Hypothalamus (tissue), 51 donors: ENCODE measurements around the gene AFG3L2.
"Not testable (repeated sequence)": the region's sequence is repeated elsewhere in the genome, so short reads cannot be mapped to it uniquely, and the experiment has no call there.

Experiments used
- DNase-seq, 51 donors: peaks; one replicate each; lab custom pipeline; 2025; lab: John Stamatoyannopoulos, UW

The AFG3L2 gene

GRCh38 chr18:12376754-12377555 lies at the start of gene AFG3L2:
AFG3L2 (minus strand) TSS chr18:12377227; CDS start chr18:12377082, 145 bp downstream.
- DNase-seq = peak; percentile 83 to 100 (median 99)

DNA sequence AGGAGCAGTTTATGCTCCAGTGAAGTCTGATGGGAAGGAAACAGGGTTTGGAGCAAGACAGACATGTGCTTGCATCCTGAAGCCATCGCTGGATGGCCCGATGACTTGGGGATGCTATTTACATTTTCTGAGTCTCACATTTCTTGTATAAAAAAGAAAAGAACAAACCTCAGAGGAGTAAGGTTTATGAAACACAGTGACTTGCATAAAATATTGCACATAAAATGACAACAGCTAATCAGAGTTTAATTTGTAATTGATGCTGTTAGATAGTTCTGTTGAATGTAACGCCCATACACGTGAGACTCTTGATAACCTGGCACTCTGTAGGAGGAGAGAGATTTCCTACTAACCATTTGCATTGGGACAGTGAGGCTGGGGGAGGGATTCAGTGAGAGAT lies 47.2 kb upstream of the AFG3L2 start:
- DNase-seq = no peak

DNA sequence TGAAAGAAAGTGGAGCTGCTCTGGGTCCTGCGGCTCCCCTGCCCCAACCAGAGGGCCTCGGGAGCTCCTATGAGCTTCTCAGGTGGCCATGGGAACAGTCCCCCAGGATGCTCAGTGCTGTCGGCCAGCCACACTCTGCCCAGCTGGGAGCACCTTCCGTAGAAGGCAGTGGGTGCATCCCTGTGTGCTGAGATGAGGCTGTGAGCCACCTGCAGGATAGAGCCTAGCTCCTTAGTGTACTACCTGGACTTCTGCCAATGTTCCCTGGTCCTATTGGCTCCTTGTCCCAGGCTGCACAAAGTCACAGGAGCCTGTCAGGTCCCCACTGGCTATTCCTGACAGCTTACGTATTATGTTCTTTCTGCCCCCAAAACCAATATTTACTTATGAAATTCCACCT lies 46.8 kb upstream of the AFG3L2 start:
- peak in 1 of 51 donors; percentile 6 for DNase-seq

DNA sequence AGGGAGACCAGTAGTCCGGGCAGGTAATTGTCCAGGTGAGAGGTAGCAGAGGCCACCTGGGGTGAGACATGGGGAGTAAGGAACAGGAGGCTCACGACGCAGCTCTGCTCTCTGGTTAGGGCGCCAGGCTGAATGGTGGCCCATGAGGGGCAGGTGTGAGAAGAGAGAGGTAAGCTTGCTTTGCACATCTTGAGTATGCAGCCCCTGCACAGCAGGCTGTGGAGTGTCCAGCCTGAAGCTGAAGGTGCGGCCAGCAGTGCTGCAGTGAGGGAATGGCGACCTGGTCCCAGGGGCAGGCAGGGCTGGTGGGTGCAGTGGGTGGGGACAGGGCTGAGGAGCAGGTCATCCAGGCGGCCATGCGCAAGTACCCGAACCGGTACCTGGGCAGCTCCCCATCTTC lies 46.4 kb upstream of the AFG3L2 start:
- no peak for DNase-seq

DNA sequence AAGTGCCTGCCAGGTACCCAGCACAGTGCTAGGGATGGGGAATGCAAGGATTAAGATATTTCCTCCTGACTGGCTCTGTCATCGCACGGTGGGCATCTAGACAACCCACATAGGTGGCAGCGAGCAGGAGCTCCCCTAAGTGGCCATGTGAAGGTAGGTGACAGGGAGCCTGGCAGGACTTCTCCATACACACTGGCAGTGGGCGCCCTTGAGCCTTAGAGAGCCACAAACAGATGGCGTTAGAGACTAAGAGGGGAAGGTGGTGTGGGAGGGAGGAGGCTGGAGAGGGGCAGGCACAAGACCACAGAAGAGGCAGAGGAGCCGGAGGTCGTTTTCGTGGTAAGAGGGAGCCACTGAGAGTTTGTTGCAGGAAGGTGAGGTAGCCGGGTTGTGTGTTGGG lies 45.9 kb upstream of the AFG3L2 start:
- no peak for DNase-seq

- DNase-seq = no peak
Observed at GRCh38 chr18:12421732-12422131, 44.7 kb upstream of the AFG3L2 start.

- DNase-seq = peak in 27 of 51 donors; percentile 10 to 68 (median 31)
Observed at GRCh38 chr18:12420821-12421421, 43.9 kb upstream of the AFG3L2 start.

GRCh38 chr18:12417687-12418086 lies 40.7 kb upstream of the AFG3L2 start:
- DNase-seq = no peak

GRCh38 chr18:12416098-12416729 lies 39.2 kb upstream of the AFG3L2 start:
- no peak for DNase-seq

DNA sequence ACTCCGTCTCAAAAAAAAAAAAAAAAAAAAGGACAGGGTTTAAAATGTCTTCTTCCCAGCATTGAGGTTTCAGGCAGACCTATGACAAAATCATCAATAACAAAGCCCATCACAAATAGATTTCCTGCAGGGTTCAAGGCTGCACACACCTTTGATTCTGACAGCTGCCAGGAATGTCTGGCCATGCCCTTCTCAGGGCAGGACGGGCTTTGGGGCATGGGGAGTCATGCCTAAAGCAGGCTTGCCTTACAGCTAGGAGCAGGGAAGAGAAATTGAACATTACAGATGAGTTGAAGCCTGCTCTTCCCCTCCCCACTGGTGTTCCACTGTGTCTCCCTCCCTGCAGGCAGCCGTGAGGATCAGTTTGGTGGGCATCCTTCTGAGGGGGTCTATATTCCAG lies 34.4 kb upstream of the AFG3L2 start:
- no peak for DNase-seq

DNA sequence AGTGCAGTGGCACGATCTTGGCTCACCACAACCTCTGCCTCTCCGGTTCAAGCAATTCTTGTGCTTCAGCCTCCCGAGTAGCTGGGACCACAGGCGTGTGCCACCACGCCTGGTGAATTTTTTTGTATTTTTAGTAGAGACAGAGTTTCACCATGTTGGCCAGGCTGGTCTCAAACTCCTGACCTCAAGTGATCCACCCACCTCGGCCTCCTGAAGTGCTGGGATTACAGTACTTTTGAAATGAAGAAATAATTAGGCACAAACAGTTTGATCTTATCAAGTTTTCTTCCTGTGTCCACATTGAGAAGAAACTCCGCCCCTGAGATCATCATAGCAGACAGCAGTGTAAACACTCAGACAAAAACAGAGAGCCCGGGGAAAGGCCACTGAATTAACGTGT lies 33.7 kb upstream of the AFG3L2 start:
- not testable (repeated sequence) for DNase-seq

- DNase-seq = no peak
Observed at GRCh38 chr18:12410081-12410481, 33.1 kb upstream of the AFG3L2 start.

GRCh38 chr18:12409469-12409868 lies 32.4 kb upstream of the AFG3L2 start:
- no peak for DNase-seq

DNA sequence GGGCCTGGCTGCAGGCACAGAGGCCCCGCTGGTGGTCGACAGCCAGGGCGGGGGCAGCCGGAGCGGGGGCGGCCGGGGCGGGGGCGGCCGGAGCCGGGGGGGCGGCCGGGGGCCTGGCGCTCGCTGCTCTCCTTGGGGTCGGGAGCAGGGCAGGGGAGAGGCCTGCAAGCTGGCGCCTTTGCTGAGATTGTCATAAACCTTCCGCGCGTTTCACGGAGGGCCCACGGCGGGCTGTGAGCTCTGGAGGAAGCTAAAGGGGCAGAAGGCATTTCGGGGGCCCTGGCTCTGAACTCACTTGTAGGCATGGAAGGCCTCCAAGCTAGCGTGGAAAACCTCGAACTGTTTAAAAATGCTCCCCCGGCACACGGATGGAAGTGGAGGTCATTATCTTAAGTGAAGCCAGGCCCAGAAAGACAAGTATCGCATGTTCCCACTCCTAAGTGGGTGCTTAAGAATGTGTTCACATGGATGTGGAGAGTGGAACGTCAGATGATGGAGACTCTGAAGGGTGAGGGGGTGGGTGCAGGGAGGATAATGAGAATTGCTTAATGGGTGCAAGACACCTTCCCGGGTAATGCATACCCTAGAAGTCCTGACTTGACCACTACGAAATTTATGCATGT lies 31.3 kb upstream of the AFG3L2 start:
- peak in 11 of 51 donors; percentile 24 to 73 (median 52) for DNase-seq

DNA sequence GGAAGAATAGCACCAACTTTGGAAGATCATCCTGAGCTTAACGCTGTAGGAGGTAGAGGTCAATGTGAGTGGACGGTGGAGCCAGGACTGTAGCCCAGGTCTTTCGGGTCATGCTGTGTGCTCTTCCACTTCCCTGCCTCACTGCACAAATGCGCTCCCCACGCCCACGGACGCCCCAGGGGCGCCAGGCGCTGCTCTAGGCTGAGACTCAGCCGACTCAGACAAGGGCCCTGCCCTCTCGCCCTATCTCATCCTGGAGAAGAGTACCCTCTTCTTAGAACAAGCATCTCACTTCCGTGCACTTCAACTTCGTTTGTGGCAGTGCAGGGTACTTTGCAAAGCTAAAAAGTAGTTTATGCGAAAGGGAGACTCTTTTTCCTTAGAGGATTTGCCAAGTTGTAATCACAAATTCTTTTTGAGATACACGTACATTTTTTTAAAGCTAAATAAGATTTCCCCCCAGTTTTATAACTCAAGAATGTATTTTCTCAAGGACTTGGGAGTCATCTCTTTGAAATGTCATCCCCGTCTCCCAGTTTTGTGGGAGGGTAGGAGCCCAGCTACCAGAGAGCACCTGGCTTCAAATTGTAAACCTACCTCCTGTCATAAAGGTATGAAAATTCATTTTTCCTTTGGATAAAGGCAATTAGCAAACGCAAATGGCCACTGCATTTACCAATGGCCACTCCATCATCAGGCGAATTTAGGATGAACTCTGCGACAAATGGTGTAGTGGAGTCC lies 29.5 kb upstream of the AFG3L2 start:
- DNase-seq = no peak

- DNase-seq = no peak
Observed at GRCh38 chr18:12405066-12405465, 28.0 kb upstream of the AFG3L2 start.

- no peak for DNase-seq
Observed at GRCh38 chr18:12403601-12404506, 26.8 kb upstream of the AFG3L2 start.

- DNase-seq = no peak
Observed at GRCh38 chr18:12401881-12402280, 24.9 kb upstream of the AFG3L2 start.

DNA sequence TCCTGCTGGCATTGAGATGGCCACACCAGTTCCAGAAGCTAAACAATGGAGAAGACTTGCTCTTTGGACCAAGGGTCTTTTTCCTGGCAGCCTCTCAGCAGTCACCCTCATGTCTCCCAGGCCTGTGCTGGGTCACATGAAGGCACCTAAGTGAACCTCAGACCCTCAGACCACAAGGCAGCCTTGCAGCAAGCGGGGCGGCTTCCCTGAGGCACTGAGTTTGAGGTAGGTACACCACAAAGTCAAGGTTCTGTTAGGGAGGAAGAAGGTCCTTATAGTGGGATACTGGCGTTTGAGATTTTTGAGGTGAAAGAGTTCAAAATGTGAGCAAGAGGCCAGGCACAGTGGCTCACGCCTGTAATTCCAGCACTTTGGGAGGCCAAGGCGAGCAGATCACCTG lies 22.2 kb upstream of the AFG3L2 start:
- DNase-seq = no peak

GRCh38 chr18:12398625-12399024 lies 21.6 kb upstream of the AFG3L2 start:
- DNase-seq = no peak
